ENCODE data around the gene PMFBP1. TPM values are rescaled to one million over a fixed set of nuclear protein-coding genes. Genes with fewer than 3 reads are reported as not detected.

PMFBP1 gene
- total and polyA plus RNA-seq, 2 experiments from 2014 or later, result 2.6 to 3.3 TPM

GRCh38 chr16:72124148-72124547, 47.8 kb downstream of the PMFBP1 start (continued):
- TF ChIP-seq ZNF462 (CRISPR knock-in tag; IDR thresholded peaks at IDR 0.05), result no peak

- Mint-ChIP-seq H3K27ac (no peak overlapping the region; the same call in 1 of the 2 replicates), H3K4me1 (peaks cover 13% of the 10 kb centered on the region), H3K9me3 (no peaks in the 10 kb centered on the region), H3K4me3 (no peak overlapping the region), H3K27me3 (ENCODE audit: insufficient read depth, low read depth, poor library complexity) (peaks cover 11% of the 10 kb centered on the region), H3K36me3 (ENCODE audit: low read depth) (no peaks in the 10 kb centered on the region)
- Histone ChIP-seq H3K4me3 (no peak overlapping the region), H3K36me3 (ENCODE audit: insufficient read depth) (no peaks in the 10 kb centered on the region), H3K79me2 (replicated peaks; ENCODE audit: insufficient read depth) (no peaks in the 10 kb centered on the region), H3K4me1 (ENCODE audit: insufficient read depth) (no peaks in the 10 kb centered on the region; the same call in 1 of the 2 replicates), H3F3A (replicated peaks; ENCODE audit: low read depth) (no peaks in the 10 kb centered on the region), H3K27me3 (ENCODE audit: insufficient read depth) (no peaks in the 10 kb centered on the region), H3K9me2 (ENCODE audit: insufficient read depth) (no peaks in the 10 kb centered on the region), H3K4me2 (no peak overlapping the region), H4K20me1 (replicated peaks; ENCODE audit: insufficient read depth) (no peaks in the 10 kb centered on the region), H3K27ac (ENCODE audit: low read depth) (no peak overlapping the region), H2AFZ (no peak overlapping the region)
- no peak for ATAC-seq
- no peak for DNase-seq (ENCODE audit: low spot score)
- no peak for TF ChIP-seq ETS1 (IDR thresholded peaks at IDR 0.05)
- TF ChIP-seq STAT1 (IDR thresholded peaks at IDR 0.05; ENCODE audit: unreplicated experiment), result no peak
- TF ChIP-seq CREB1 (CRISPR knock-in tag; IDR thresholded peaks at IDR 0.05; ENCODE audit: low read depth), result no peak
- TF ChIP-seq JUNB (IDR thresholded peaks at IDR 0.05; ENCODE audit: unreplicated experiment), result no peak
- TF ChIP-seq POLR2AphosphoS5 (IDR thresholded peaks at IDR 0.05; ENCODE audit: low read depth), result no peak
- TF ChIP-seq ZNF462 (CRISPR knock-in tag; IDR thresholded peaks at IDR 0.05), result no peak
Measured at GRCh38 chr16:72123426-72123825, 48.5 kb downstream of the PMFBP1 start.
